ENCODE results near the gene TMEM217.

DNA sequence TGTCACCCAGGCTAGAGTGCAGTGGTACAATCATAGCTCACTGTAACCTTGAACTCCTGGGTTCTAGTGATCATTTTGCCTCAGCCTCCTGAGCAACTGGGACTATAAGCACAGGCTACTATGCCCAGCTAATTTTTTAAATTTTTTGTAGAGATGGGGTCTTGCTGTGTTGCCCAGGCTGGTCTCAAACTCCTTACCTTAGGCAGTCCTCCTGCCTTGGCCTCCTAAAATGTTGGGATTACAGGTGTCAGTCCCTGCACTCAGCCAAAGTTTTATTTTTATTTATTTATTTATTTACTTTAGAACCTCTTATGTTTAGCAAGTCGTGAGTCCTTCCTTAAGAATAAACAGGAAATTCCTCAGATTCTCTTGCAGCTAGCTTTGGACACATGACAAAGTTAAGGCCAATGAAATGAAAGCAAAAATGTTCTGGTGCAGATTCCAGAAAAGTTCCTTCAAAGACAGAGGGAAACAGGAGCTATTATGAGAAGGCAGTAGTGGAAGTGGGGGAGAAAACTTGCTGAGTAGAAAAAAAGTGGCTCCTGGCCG, 68.9 kb downstream of the TMEM217 start:
- no peak for TF ChIP-seq EZH2 (optimal IDR thresholded peaks at IDR 0.05; ENCODE audit: low read depth, low read length)
- no peak for TF ChIP-seq CTCF (IDR thresholded peaks at IDR 0.05; ENCODE audit: low read length)
- no peak for TF ChIP-seq EZH2phosphoT487 (IDR thresholded peaks at IDR 0.05; ENCODE audit: low read length)

All from MM.1S (cell line).